HFFc6 (cell line): Measurements from ENCODE around the gene CHADL. TPM values are rescaled to one million over a fixed set of nuclear protein-coding genes. Genes with fewer than 3 reads are reported as not detected.
"Not testable (repeated sequence)": the region's sequence is repeated elsewhere in the genome, so short reads cannot be mapped to it uniquely, and the experiment has no call there.

Source experiments
- DNase-seq: peaks from one replicate; pipeline ENCODE4 v3.0.0-alpha.2; 2018
- H3K27ac Mint-ChIP-seq: 2 replicates; pipeline ENCODE4 v1.8.0; 2020; ENCODE audit warnings: mild to moderate bottlenecking, mixed read lengths
- H3K27me3 Mint-ChIP-seq: 2 replicates; pipeline ENCODE4 v1.8.0; 2021; ENCODE audit warnings: mild to moderate bottlenecking, moderate library complexity, mixed read lengths; ENCODE audit not compliant: insufficient read depth
- H3K36me3 Mint-ChIP-seq: 2 replicates; pipeline ENCODE4 v1.8.0; 2021; ENCODE audit warnings: low read depth, mixed read lengths
- H3K4me1 Mint-ChIP-seq: 2 replicates; pipeline ENCODE4 v1.8.0; 2020; ENCODE audit warnings: low read depth, mixed read lengths
- H3K4me3 Mint-ChIP-seq: 2 replicates; pipeline ENCODE4 v1.8.0; 2020; ENCODE audit warnings: mild to moderate bottlenecking, moderate library complexity, mixed read lengths
- H3K9me3 Mint-ChIP-seq: 2 replicates; pipeline ENCODE4 v1.8.0; 2020; ENCODE audit warnings: mild to moderate bottlenecking, mixed read lengths
- microRNA-seq: library from miRNA; unstranded; fragments of <30 nt; microRNA quantifications from one replicate; pipeline ENCODE4, GENCODE V29; 2019
- total RNA-seq, 6 experiments: library from RNA; stranded (reverse); fragmentation: NEBNext Ultra II Directional; extraction: Animal tissue kit (Norgen Biotek cat#: 25700); gene quantifications; 2 replicates in 1 of 6; 3 replicates in 5 of 6; pipeline ENCODE4 v1.2.3, GENCODE V29; 2021
- TF ChIP-seq, protein P1 (sequence below): fragments of 200-600 bp; sonication (generic); IDR thresholded peaks from 2 replicates; pipeline ENCODE4 v1.5.0; 2021; ENCODE audit warnings: antibody characterized with exemption, mild to moderate bottlenecking

CHADL gene
- total RNA-seq, 6 experiments from 2014 or later = 0.13 to 0.51 (median 0.45) TPM

DNA sequence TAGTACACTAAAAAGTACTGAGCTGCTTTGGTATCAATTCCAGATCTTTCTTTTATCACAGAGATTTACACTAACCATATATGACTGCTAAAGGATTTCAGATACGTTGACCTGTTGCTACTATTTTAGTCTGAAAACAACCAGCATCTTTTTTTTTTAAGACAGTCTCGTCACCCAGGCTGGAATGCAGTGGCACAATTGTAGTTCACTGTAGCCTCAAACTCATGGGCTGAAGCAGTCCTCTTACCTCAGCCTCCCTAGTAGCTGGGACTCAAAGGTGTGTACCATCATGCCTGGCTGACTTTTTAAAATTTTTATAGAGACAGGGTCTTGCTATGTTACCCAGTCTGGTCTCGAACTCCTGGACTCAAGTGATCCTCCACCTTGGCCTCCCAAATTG, 59.8 kb downstream of the CHADL start:
- Mint-ChIP-seq H3K9me3 (0 out of 2 replicates have a peak, but pooled peaks cover 5% of the 10 kb centered on the region), H3K27ac (peak overlapping the region; percentile 56), H3K36me3 (peaks cover 40% of the 10 kb centered on the region), H3K4me3 (no peak overlapping the region), H3K27me3 (peaks cover 14% of the 10 kb centered on the region), H3K4me1 (peaks cover 30% of the 10 kb centered on the region)
- no peak for DNase-seq
- TF ChIP-seq, protein P1, sequence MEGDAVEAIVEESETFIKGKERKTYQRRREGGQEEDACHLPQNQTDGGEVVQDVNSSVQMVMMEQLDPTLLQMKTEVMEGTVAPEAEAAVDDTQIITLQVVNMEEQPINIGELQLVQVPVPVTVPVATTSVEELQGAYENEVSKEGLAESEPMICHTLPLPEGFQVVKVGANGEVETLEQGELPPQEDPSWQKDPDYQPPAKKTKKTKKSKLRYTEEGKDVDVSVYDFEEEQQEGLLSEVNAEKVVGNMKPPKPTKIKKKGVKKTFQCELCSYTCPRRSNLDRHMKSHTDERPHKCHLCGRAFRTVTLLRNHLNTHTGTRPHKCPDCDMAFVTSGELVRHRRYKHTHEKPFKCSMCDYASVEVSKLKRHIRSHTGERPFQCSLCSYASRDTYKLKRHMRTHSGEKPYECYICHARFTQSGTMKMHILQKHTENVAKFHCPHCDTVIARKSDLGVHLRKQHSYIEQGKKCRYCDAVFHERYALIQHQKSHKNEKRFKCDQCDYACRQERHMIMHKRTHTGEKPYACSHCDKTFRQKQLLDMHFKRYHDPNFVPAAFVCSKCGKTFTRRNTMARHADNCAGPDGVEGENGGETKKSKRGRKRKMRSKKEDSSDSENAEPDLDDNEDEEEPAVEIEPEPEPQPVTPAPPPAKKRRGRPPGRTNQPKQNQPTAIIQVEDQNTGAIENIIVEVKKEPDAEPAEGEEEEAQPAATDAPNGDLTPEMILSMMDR = no peak

DNA sequence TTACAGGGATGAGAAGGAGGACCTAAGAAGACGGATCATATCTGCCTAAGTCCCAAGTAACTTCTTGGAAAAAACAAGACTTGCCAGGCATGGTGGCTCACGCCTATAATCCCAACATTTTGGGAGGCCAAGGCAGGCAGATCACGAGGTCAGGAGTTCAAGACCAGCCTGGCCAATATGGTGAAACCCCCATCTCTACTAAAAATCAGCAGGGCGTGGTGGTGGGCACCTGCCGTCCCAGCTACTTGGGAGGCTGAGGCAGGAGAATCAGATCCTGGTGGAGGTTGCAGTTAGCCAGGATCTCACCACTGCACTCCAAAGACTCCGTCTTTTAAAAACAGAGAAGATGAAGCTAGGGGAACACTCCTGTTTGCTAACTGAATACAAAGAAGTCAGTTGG, 60.4 kb downstream of the CHADL start:
- H3K4me1 Mint-ChIP-seq = peaks cover 35% of the 10 kb centered on the region
- H3K36me3 Mint-ChIP-seq = peaks cover 45% of the 10 kb centered on the region
- not testable (repeated sequence) for H3K9me3 Mint-ChIP-seq, H3K27ac Mint-ChIP-seq, DNase-seq, H3K4me3 Mint-ChIP-seq
- peaks cover 16% of the 10 kb centered on the region for H3K27me3 Mint-ChIP-seq

Small RNA genes lying within 50 kb of the gene (microRNA-seq; reads per million reads assigned to microRNA genes)
- 3.9 reads per million for gene MIR6889

Other genes with a start within 250 kb of the CHADL start
- 10 to 100 TPM; 28.4 to 41.1 (median 33.1) TPM for gene EP300, start 148.3 kb downstream of the CHADL start, total RNA-seq
- gene L3MBTL2, start 35.6 kb downstream of the CHADL start, total RNA-seq = 10 to 100 TPM; 21.1 to 27.4 (median 25.2) TPM
- gene RANGAP1, start 45.3 kb upstream of the CHADL start, total RNA-seq = 100 to 1,000 TPM; 215 to 249 (median 227) TPM
- gene ZC3H7B, start 60.6 kb upstream of the CHADL start, total RNA-seq = 100 to 1,000 TPM; 108 to 137 (median 130) TPM
- gene TEF, start 141.0 kb upstream of the CHADL start, total RNA-seq = 10 to 100 TPM in 2 of 6 experiments, 1 to 10 TPM in 4; 7.4 to 10.6 (median 9.4) TPM
- 10 to 100 TPM; 49.2 to 54.9 (median 51.9) TPM for gene TOB2, start 205.9 kb upstream of the CHADL start, total RNA-seq
- 10 to 100 TPM; 40.0 to 58.4 (median 55.3) TPM for gene PHF5A, start 227.8 kb upstream of the CHADL start, total RNA-seq
- 10 to 100 TPM; 72.3 to 87.4 (median 78.7) TPM for gene ACO2, start 228.2 kb upstream of the CHADL start, total RNA-seq